Mononuclear cell (primary cell): Measurements from ENCODE around the gene TCEAL7. TPM values are rescaled to one million over a fixed set of nuclear protein-coding genes. Genes with fewer than 3 reads are reported as not detected.
A peak's percentile ranks its signal among the peaks of the same experiment; 100 is the strongest.
"Not testable (repeated sequence)": the region's sequence is repeated elsewhere in the genome, so short reads cannot be mapped to it uniquely, and the experiment has no call there.

Source experiments
- H3K27me3 ChIP-seq: 2 replicates; pipeline ENCODE4 v1.6.0; 2011; ENCODE audit warnings: low read length, control low read depth; ENCODE audit not compliant: insufficient read depth
- H3K4me1 ChIP-seq: 2 replicates; pipeline ENCODE4 v1.5.1; 2011; ENCODE audit warnings: mild to moderate bottlenecking, low read length, control low read depth; ENCODE audit not compliant: insufficient read depth
- H3K4me3 ChIP-seq: 2 replicates; pipeline ENCODE4 v1.5.1; 2011; ENCODE audit warnings: mild to moderate bottlenecking, low read length, moderate library complexity
- H3K9me3 ChIP-seq: 2 replicates; pipeline ENCODE4 v1.5.1; 2011; ENCODE audit warnings: low read depth, mild to moderate bottlenecking, control low read depth, low read length
- total RNA-seq: library from RNA; depleted of rRNA; stranded (reverse); fragments of >200 nt; gene quantifications from one replicate; pipeline ENCODE4 v1.2.3, GENCODE V29; 2012

TCEAL7 gene
- total RNA-seq: 0.21 TPM

- Histone ChIP-seq H3K4me3 (no peak within 1 kb of the TSS), H3K9me3 (no peaks in the 10 kb centered on the region), H3K27me3 (peaks cover 9% of the 10 kb centered on the region), H3K4me1 (no peaks in the 10 kb centered on the region)
Measured at GRCh38 chrX:103329991-103330390, at the start of gene TCEAL7. TSS of gene TCEAL7 (plus strand) at chrX:103330239. CDS start at chrX:103331404, 1,165 bp downstream.

- H3K27me3 ChIP-seq: no peaks in the 10 kb centered on the region
- H3K4me1 ChIP-seq: no peaks in the 10 kb centered on the region
- no peaks in the 10 kb centered on the region for H3K9me3 ChIP-seq
- no peak overlapping the region for H3K4me3 ChIP-seq
Measured at GRCh38 chrX:103293118-103293517, 36.9 kb upstream of the TCEAL7 start.

- Histone ChIP-seq H3K4me1 (no peaks in the 10 kb centered on the region), H3K9me3 (no peaks in the 10 kb centered on the region), H3K4me3 (no peak overlapping the region), H3K27me3 (no peaks in the 10 kb centered on the region)
Measured at GRCh38 chrX:103304705-103305104, 25.3 kb upstream of the TCEAL7 start.

- H3K4me1 ChIP-seq, H3K4me3 ChIP-seq, H3K27me3 ChIP-seq, H3K9me3 ChIP-seq: not testable (repeated sequence)
Measured at GRCh38 chrX:103305666-103306065, 24.4 kb upstream of the TCEAL7 start.

- no peaks in the 10 kb centered on the region for H3K27me3 ChIP-seq
- no peaks in the 10 kb centered on the region for H3K9me3 ChIP-seq
- no peaks in the 10 kb centered on the region for H3K4me1 ChIP-seq
- H3K4me3 ChIP-seq: peak overlapping the region; percentile 43
Measured at GRCh38 chrX:103309860-103310554, 20.0 kb upstream of the TCEAL7 start.

- peak within 1 kb of the TSS; percentile 43 for H3K4me3 ChIP-seq
- no peaks in the 10 kb centered on the region for H3K27me3 ChIP-seq
- H3K4me1 ChIP-seq: no peaks in the 10 kb centered on the region
- no peaks in the 10 kb centered on the region for H3K9me3 ChIP-seq
Measured at GRCh38 chrX:103310555-103311398, 19.3 kb upstream of the TCEAL7 start, which contains the start of gene BEX2. TSS of gene BEX2 (minus strand) at chrX:103310990. CDS start at chrX:103309976, 1,014 bp downstream.

GRCh38 chrX:103311399-103311780 lies 18.6 kb upstream of the TCEAL7 start:
- Histone ChIP-seq H3K9me3 (no peaks in the 10 kb centered on the region), H3K4me1 (no peaks in the 10 kb centered on the region), H3K27me3 (no peaks in the 10 kb centered on the region), H3K4me3 (no peak overlapping the region)

- Histone ChIP-seq H3K27me3 (peaks cover 9% of the 10 kb centered on the region), H3K4me3 (no peak overlapping the region), H3K9me3 (no peaks in the 10 kb centered on the region), H3K4me1 (no peaks in the 10 kb centered on the region)
Measured at GRCh38 chrX:103330681-103331288, 746 bp downstream of the TCEAL7 start.

GRCh38 chrX:103338663-103339062 lies 8.6 kb downstream of the TCEAL7 start:
- no peaks in the 10 kb centered on the region for H3K9me3 ChIP-seq
- H3K4me1 ChIP-seq: no peaks in the 10 kb centered on the region
- no peaks in the 10 kb centered on the region for H3K27me3 ChIP-seq
- H3K4me3 ChIP-seq: no peak overlapping the region

- H3K9me3 ChIP-seq: no peaks in the 10 kb centered on the region
- no peaks in the 10 kb centered on the region for H3K4me1 ChIP-seq
- no peaks in the 10 kb centered on the region for H3K27me3 ChIP-seq
- H3K4me3 ChIP-seq: no peak overlapping the region
Measured at GRCh38 chrX:103343105-103343504, 13.1 kb downstream of the TCEAL7 start.

- H3K27me3 ChIP-seq: no peaks in the 10 kb centered on the region
- no peaks in the 10 kb centered on the region for H3K9me3 ChIP-seq
- no peak overlapping the region for H3K4me3 ChIP-seq
- no peaks in the 10 kb centered on the region for H3K4me1 ChIP-seq
Measured at GRCh38 chrX:103344606-103345005, 14.6 kb downstream of the TCEAL7 start.

GRCh38 chrX:103347682-103348397 lies 17.8 kb downstream of the TCEAL7 start:
- H3K9me3 ChIP-seq: no peaks in the 10 kb centered on the region
- no peaks in the 10 kb centered on the region for H3K27me3 ChIP-seq
- H3K4me1 ChIP-seq: no peaks in the 10 kb centered on the region
- no peak overlapping the region for H3K4me3 ChIP-seq

- H3K4me3 ChIP-seq: peak within 1 kb of the TSS; percentile 45
- H3K9me3 ChIP-seq: no peaks in the 10 kb centered on the region
- H3K4me1 ChIP-seq: no peaks in the 10 kb centered on the region
- H3K27me3 ChIP-seq: no peaks in the 10 kb centered on the region
Measured at GRCh38 chrX:103356130-103356798, 26.2 kb downstream of the TCEAL7 start, which contains the start of gene TCEAL9. TSS of gene TCEAL9 (plus strand) at chrX:103356506. CDS start at chrX:103357685, 1,179 bp downstream.

- H3K4me3 ChIP-seq: peak overlapping the region; percentile 45
- no peaks in the 10 kb centered on the region for H3K4me1 ChIP-seq
Measured at GRCh38 chrX:103356858-103357257, 26.8 kb downstream of the TCEAL7 start.

More at GRCh38 chrX:103356858-103357257, 26.8 kb downstream of the TCEAL7 start:
- Histone ChIP-seq H3K27me3 (no peaks in the 10 kb centered on the region), H3K9me3 (no peaks in the 10 kb centered on the region)
